Endothelial cell of umbilical vein (primary cell): ENCODE data around the gene NR4A1. TPM values are rescaled to one million over a fixed set of nuclear protein-coding genes. Genes with fewer than 3 reads are reported as not detected.

Experiments
- BruUV-seq: library from RNA; stranded (reverse); fragments of 400-500 nt; replicated peaks from 2 replicates; lab custom pipeline; 2021; lab: Mats Ljungman, UMichigan
- CTCF ChIA-PET: fragments of 300-600, 350-600 bp; sonication (Branson Sonifier 250); formaldehyde crosslinking; loops from one replicate; lab custom pipeline; 2021; ENCODE audit warnings: antibody characterized with exemption, inconsistent platforms; lab: Charles Lee
- POLR2A ChIA-PET: fragments of 300-600, 350-600 bp; sonication (Branson Sonifier 250); formaldehyde crosslinking; loops from one replicate; lab custom pipeline; 2021; ENCODE audit warnings: antibody characterized with exemption, inconsistent platforms; lab: Charles Lee
- DNase-seq: peaks from one replicate; pipeline ENCODE4 v3.0.0-alpha.2; 2011; ENCODE audit warnings: low read depth, low spot score
- FAIRE-seq: peaks from 2 replicates; lab custom pipeline; 2011; peaks lifted over from hg19 to GRCh38; lab: Jason Lieb, UNC
- H2AFZ ChIP-seq: 2 replicates; pipeline ENCODE4 v1.6.0; 2012; ENCODE audit warnings: low read depth, low read length, control low read depth, inconsistent platforms
- H3K27ac ChIP-seq: 2 replicates; pipeline ENCODE4 v1.5.1; 2011; ENCODE audit warnings: low read depth, mild to moderate bottlenecking, control low read depth, low read length, moderate library complexity; ENCODE audit not compliant: insufficient read depth
- H3K27me3 ChIP-seq, 2 experiments: 2 replicates each; pipeline versions ENCODE4 v1.6.0 to v1.6.1; 2011; ENCODE audit warnings: low read length in 2 of 2, mixed read lengths in 1 of 2; ENCODE audit not compliant: control insufficient read depth in 2 of 2, insufficient read depth in 2 of 2
- H3K36me3 ChIP-seq, 2 experiments: 2 replicates in 1 of 2; 3 replicates in 1 of 2; pipeline ENCODE4 v1.5.1; 2011; ENCODE audit warnings: low read length in 2 of 2, mild to moderate bottlenecking in 1 of 2, moderate library complexity in 1 of 2; ENCODE audit not compliant: control insufficient read depth in 2 of 2, insufficient read depth in 2 of 2; ENCODE audit errors: extremely low read depth in 1 of 2
- H3K4me1 ChIP-seq: 3 replicates; pipeline ENCODE4 v1.5.1; 2011; ENCODE audit warnings: mild to moderate bottlenecking, low read length; ENCODE audit not compliant: control insufficient read depth, insufficient read depth; ENCODE audit errors: extremely low read depth
- H3K4me2 ChIP-seq: 2 replicates; pipeline ENCODE4 v1.6.1; 2011; ENCODE audit warnings: low read length, control low read depth, mixed read lengths; ENCODE audit not compliant: insufficient read depth
- H3K4me3 ChIP-seq, 3 experiments: fragments of 200-600 bp in 1 of 3; sonication (generic), shearing (Covaris generic) in 1 of 3; replicated peaks in 1 of 3; 2 replicates each; pipeline ENCODE4 v1.5.1; 2011 to 2016; ENCODE audit warnings: control low read depth in 3 of 3, low read length in 3 of 3, mild to moderate bottlenecking in 2 of 3, inconsistent platforms in 1 of 3, low read depth in 1 of 3, moderate library complexity in 1 of 3; ENCODE audit not compliant: insufficient read depth in 1 of 3
- H3K79me2 ChIP-seq: 2 replicates; pipeline ENCODE4 v1.6.0; 2012; ENCODE audit warnings: low read length, inconsistent platforms; ENCODE audit not compliant: control insufficient read depth, insufficient read depth
- H3K9ac ChIP-seq: replicated peaks from 2 replicates; pipeline ENCODE3; 2011; ENCODE audit warnings: low read length, control low read depth; ENCODE audit not compliant: insufficient read depth; ENCODE audit errors: extremely low read depth
- H3K9me1 ChIP-seq: replicated peaks from 3 replicates; pipeline ENCODE4 v1.6.0; 2011; ENCODE audit warnings: mild to moderate bottlenecking, low read length; ENCODE audit not compliant: control insufficient read depth, insufficient read depth; ENCODE audit errors: extremely low read depth
- H3K9me3 ChIP-seq: replicated peaks from 2 replicates; pipeline ENCODE4 v1.5.1; 2012; ENCODE audit warnings: low read length, inconsistent platforms; ENCODE audit not compliant: control insufficient read depth, insufficient read depth
- H4K20me1 ChIP-seq: replicated peaks from 2 replicates; pipeline ENCODE3; 2011; ENCODE audit warnings: mild to moderate bottlenecking, low read length; ENCODE audit not compliant: control insufficient read depth, insufficient read depth; ENCODE audit errors: extremely low read depth
- EZH2 ChIP-seq: IDR thresholded peaks from 2 replicates; pipeline ENCODE4 v1.6.1; 2012; ENCODE audit warnings: borderline replicate concordance, low read depth, mild to moderate bottlenecking, moderate library complexity, low read length, inconsistent platforms; ENCODE audit not compliant: severe bottlenecking
- FOS ChIP-seq: IDR thresholded peaks from 2 replicates; pipeline ENCODE4 v1.6.1; 2011; ENCODE audit warnings: mild to moderate bottlenecking, low read length, moderate library complexity, borderline replicate concordance; ENCODE audit not compliant: insufficient read depth
- GATA2 ChIP-seq: IDR thresholded peaks from 2 replicates; pipeline ENCODE4 v1.7.0; 2011; ENCODE audit warnings: low read depth, mild to moderate bottlenecking, moderate library complexity, mixed read lengths, low read length; ENCODE audit not compliant: insufficient read length, insufficient read depth
- JUN ChIP-seq: IDR thresholded peaks from 2 replicates; pipeline ENCODE4 v1.6.1; 2011; ENCODE audit warnings: borderline replicate concordance, low read depth; ENCODE audit not compliant: insufficient read length, insufficient read depth
- MYC ChIP-seq: IDR thresholded peaks from one replicate; pipeline ENCODE4 v1.6.1; 2011; ENCODE audit warnings: mild to moderate bottlenecking, low read depth, low read length
- POLR2A ChIP-seq: IDR thresholded peaks from 2 replicates; pipeline ENCODE4 v1.6.1; 2012; ENCODE audit warnings: low read depth, mild to moderate bottlenecking, control low read depth, low read length
- POLR2AphosphoS5 ChIP-seq: IDR thresholded peaks from 2 replicates; pipeline ENCODE4 v1.6.1; 2012; ENCODE audit warnings: low read depth, mild to moderate bottlenecking, control low read depth, low read length, moderate library complexity; ENCODE audit not compliant: insufficient read depth
- dilution Hi-C: fragments of 300-500 bp; cut with MboI; formaldehyde crosslinking; loops from one replicate; pipeline ENCODE4 v1.15.0; 2019; ENCODE audit warnings: low sequenced_read_pairs; ENCODE audit not compliant: extremely low pct_ligation_motif_present
- intact Hi-C: fragments of 100-400 bp; cut with micrococcal nuclease; formaldehyde crosslinking; loops from one replicate; pipeline ENCODE4 v1.10.0; 2022
- polyA plus RNA-seq, 4 experiments: library from polyadenylated mRNA; depleted of rRNA in 3 of 4; stranded (reverse) in 3 of 4; unstranded in 1 of 4; fragments of >200 nt; gene quantifications; 2 replicates each; pipeline versions ENCODE4 v1.2.1 to v1.2.3, GENCODE V29; 2011 to 2012; ENCODE audit warnings: missing spikeins in 1 of 4
- total RNA-seq: library from RNA; stranded (reverse); gene quantifications from 2 replicates; pipeline ENCODE4 v1.2.3, GENCODE V29; 2021
- TF ChIP-seq, protein P1 (sequence below), 2 donors: IDR thresholded peaks; 1 replicate in 1 of 2; 2 replicates in 1 of 2; pipeline ENCODE4 v1.5.1; 2011; ENCODE audit warnings: low read length in 2 of 2, mild to moderate bottlenecking in 2 of 2, moderate library complexity in 2 of 2, control low read depth in 1 of 2, inconsistent platforms in 1 of 2, low read depth in 1 of 2; ENCODE audit not compliant: insufficient read depth in 1 of 2; ENCODE audit errors: extremely low read depth in 1 of 2
- TF ChIP-seq, protein P2 (sequence below): IDR thresholded peaks from 2 replicates; pipeline ENCODE4 v1.6.1; 2011; ENCODE audit not compliant: insufficient read depth, insufficient read length

Gene NR4A1
- total and polyA plus RNA-seq, 2 donors (not counting 3 experiments of a cell fraction or from before 2014, with no cell fraction given): 6.8 to 18.2 TPM

- Histone ChIP-seq H2AFZ (no peak overlapping the region), H3K27ac (no peak overlapping the region), H4K20me1 (no peaks in the 10 kb centered on the region), H3K36me3 (no peaks in the 10 kb centered on the region), H3K27me3 (peaks cover 17% of the 10 kb centered on the region in 2 experiments), H3K9ac (no peak overlapping the region), H3K4me3 (no peak overlapping the region), H3K9me3 (no peaks in the 10 kb centered on the region), H3K79me2 (no peaks in the 10 kb centered on the region), H3K4me1 (no peaks in the 10 kb centered on the region), H3K4me2 (no peak overlapping the region), H3K9me1 (no peaks in the 10 kb centered on the region)
- DNase-seq (no peak), FAIRE-seq (no peak)
- intact Hi-C loops: no loop called here
- no TSS peak for BruUV-seq
- TF ChIP-seq POLR2A (no peak), POLR2AphosphoS5 (no peak), MYC (no peak), FOS (no peak), JUN (no peak), EZH2 (no peak), GATA2 (no peak)
- TF ChIP-seq, protein P1, sequence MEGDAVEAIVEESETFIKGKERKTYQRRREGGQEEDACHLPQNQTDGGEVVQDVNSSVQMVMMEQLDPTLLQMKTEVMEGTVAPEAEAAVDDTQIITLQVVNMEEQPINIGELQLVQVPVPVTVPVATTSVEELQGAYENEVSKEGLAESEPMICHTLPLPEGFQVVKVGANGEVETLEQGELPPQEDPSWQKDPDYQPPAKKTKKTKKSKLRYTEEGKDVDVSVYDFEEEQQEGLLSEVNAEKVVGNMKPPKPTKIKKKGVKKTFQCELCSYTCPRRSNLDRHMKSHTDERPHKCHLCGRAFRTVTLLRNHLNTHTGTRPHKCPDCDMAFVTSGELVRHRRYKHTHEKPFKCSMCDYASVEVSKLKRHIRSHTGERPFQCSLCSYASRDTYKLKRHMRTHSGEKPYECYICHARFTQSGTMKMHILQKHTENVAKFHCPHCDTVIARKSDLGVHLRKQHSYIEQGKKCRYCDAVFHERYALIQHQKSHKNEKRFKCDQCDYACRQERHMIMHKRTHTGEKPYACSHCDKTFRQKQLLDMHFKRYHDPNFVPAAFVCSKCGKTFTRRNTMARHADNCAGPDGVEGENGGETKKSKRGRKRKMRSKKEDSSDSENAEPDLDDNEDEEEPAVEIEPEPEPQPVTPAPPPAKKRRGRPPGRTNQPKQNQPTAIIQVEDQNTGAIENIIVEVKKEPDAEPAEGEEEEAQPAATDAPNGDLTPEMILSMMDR (IDR thresholded peaks at IDR 0.05; ENCODE audit: extremely low read depth in 1 of 2, insufficient read depth in 1 of 2, low read depth in 1 of 2, low read length in 2 of 2): no peak
- TF ChIP-seq, protein P2, sequence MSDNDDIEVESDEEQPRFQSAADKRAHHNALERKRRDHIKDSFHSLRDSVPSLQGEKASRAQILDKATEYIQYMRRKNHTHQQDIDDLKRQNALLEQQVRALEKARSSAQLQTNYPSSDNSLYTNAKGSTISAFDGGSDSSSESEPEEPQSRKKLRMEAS: no peak
- dilution Hi-C loops: no loop called here
- CTCF ChIA-PET: interaction anchor here (1.0 to 2.3 kb wide), 4 partner anchors 10 to 68 kb away, joined by 4 to 17 read pairs (median 5); partner anchors contain the start of gene ATG101
- POLR2A ChIA-PET: interaction anchor here (0.6 kb wide), 1 partner anchor 1137 kb away, joined by 3 read pairs; no protein-coding TSS in a partner anchor
Observed at GRCh38 chr12:52093346-52093745, 42.1 kb downstream of the NR4A1 start.
